Activated CD8-positive, alpha-beta memory T cell treated with anti-CD3 and anti-CD28 coated beads, Interleukin-2, amount 50 U/mL, for 1 hour (primary cell): ENCODE data around the gene MYOM3.

ENCODE experiments used
- DNase-seq: peaks from one replicate; pipeline ENCODE4 v3.0.0-alpha.2; 2020; ENCODE audit errors: extremely low read depth

MYOM3 gene

GRCh38 chr1:24096009-24096738 lies 15.8 kb downstream of the MYOM3 start:
- no peak for DNase-seq

GRCh38 chr1:24095140-24095859 lies 16.6 kb downstream of the MYOM3 start:
- no peak for DNase-seq

GRCh38 chr1:24094554-24094953 lies 17.4 kb downstream of the MYOM3 start:
- DNase-seq, result no peak

GRCh38 chr1:24093732-24094131 lies 18.2 kb downstream of the MYOM3 start:
- DNase-seq, result no peak

- no peak for DNase-seq
Observed at GRCh38 chr1:24092979-24093378, 19.0 kb downstream of the MYOM3 start.

GRCh38 chr1:24091971-24092482 lies 19.9 kb downstream of the MYOM3 start:
- DNase-seq, result no peak

GRCh38 chr1:24090736-24091135 lies 21.2 kb downstream of the MYOM3 start:
- no peak for DNase-seq

- no peak for DNase-seq
Observed at GRCh38 chr1:24089743-24090555, 22.0 kb downstream of the MYOM3 start.

- DNase-seq, result no peak
Observed at GRCh38 chr1:24089027-24089742, 22.8 kb downstream of the MYOM3 start.

GRCh38 chr1:24086466-24086865 lies 25.5 kb downstream of the MYOM3 start:
- no peak for DNase-seq

- no peak for DNase-seq
Observed at GRCh38 chr1:24085546-24085945, 26.4 kb downstream of the MYOM3 start.

- DNase-seq, result no peak
Observed at GRCh38 chr1:24085007-24085406, 26.9 kb downstream of the MYOM3 start.

GRCh38 chr1:24084050-24084449 lies 27.9 kb downstream of the MYOM3 start:
- no peak for DNase-seq

GRCh38 chr1:24082372-24082771 lies 29.6 kb downstream of the MYOM3 start:
- DNase-seq, result no peak

- no peak for DNase-seq
Observed at GRCh38 chr1:24081190-24081589, 30.7 kb downstream of the MYOM3 start.

GRCh38 chr1:24080131-24080530 lies 31.8 kb downstream of the MYOM3 start:
- no peak for DNase-seq

- DNase-seq, result no peak
Observed at GRCh38 chr1:24077278-24077978, 34.5 kb downstream of the MYOM3 start.

GRCh38 chr1:24075946-24076345 lies 36.0 kb downstream of the MYOM3 start:
- DNase-seq, result no peak

- no peak for DNase-seq
Observed at GRCh38 chr1:24075590-24075854, 36.4 kb downstream of the MYOM3 start.

GRCh38 chr1:24074817-24075589 lies 36.9 kb downstream of the MYOM3 start:
- no peak for DNase-seq

GRCh38 chr1:24074196-24074595 lies 37.7 kb downstream of the MYOM3 start:
- no peak for DNase-seq
